Measurements from ENCODE around the gene DUSP3. TPM values are rescaled to one million over a fixed set of nuclear protein-coding genes. Genes with fewer than 3 reads are reported as not detected.
"Not testable (repeated sequence)": the region's sequence is repeated elsewhere in the genome, so short reads cannot be mapped to it uniquely, and the experiment has no call there.

Gene DUSP3
- total RNA-seq, 6 donors from 2014 or later, result 58.7 to 122 (median 101) TPM

DNA sequence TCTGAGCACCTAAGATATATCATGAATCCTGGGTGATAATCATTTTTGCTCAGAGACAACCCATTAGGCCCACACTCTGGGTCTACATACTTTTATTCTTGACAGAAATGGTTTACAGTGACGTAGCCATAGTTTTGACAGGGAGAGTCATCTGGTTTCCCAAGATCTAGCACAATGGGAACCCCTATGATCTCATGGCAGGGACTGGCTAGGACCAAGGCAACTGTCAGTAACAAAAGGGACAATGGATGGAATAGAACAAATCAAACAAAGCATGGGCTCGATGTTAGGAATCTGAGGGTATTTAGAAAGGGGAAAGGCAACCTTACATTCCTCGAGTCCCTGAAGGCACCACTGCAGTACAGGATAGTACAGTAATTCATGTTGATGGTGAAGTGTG is 22.0 kb upstream of the DUSP3 start:
- Histone ChIP-seq H3K27me3 (no peaks in the 10 kb centered on the region), H3K36me3 (peaks cover 0 to 23% (median 2%) of the 10 kb centered on the region in 4 donors), H3K4me3 (no peak overlapping the region), H3K9me3 (no peaks in the 10 kb centered on the region), H3K27ac (no peak overlapping the region), H3K4me1 (peaks cover 0 to 5% (median 1%) of the 10 kb centered on the region in 4 donors)
- no peak for ATAC-seq (ENCODE audit: low FRiP score in 2 of 2)
- no peak for TF ChIP-seq EP300 (IDR thresholded peaks at IDR 0.05)
- TF ChIP-seq POLR2A (IDR thresholded peaks at IDR 0.05), result no peak
- TF ChIP-seq, protein P1, sequence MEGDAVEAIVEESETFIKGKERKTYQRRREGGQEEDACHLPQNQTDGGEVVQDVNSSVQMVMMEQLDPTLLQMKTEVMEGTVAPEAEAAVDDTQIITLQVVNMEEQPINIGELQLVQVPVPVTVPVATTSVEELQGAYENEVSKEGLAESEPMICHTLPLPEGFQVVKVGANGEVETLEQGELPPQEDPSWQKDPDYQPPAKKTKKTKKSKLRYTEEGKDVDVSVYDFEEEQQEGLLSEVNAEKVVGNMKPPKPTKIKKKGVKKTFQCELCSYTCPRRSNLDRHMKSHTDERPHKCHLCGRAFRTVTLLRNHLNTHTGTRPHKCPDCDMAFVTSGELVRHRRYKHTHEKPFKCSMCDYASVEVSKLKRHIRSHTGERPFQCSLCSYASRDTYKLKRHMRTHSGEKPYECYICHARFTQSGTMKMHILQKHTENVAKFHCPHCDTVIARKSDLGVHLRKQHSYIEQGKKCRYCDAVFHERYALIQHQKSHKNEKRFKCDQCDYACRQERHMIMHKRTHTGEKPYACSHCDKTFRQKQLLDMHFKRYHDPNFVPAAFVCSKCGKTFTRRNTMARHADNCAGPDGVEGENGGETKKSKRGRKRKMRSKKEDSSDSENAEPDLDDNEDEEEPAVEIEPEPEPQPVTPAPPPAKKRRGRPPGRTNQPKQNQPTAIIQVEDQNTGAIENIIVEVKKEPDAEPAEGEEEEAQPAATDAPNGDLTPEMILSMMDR (IDR thresholded peaks at IDR 0.05), result no peak
- TF ChIP-seq POLR2AphosphoS5 (IDR thresholded peaks at IDR 0.05), result no peak
- DNase-seq, result no peak
- 81 to 94% methylated on average over 3 of the region's 3 CpGs for WGBS, 2 donors

DNA sequence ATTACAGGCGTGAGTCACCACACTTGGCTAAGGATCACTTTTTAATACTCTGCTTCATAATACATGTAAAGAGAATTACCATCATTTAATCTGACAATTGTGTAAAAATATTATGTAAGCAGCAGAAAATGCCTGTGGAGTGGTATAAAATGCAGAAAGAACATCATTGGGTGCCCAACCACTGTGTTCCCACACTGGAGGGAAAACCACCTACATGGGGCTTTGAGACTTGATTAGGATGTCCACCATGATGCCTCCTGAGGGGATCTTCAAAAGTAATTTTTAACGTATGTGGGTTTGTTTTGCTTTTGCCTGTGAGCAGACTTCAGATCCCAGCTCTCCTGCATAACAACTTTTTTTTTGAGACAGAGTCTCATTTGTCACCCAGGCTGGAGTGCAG is 20.3 kb upstream of the DUSP3 start:
- TF ChIP-seq POLR2A (IDR thresholded peaks at IDR 0.05) (no peak), POLR2AphosphoS5 (IDR thresholded peaks at IDR 0.05) (no peak), EP300 (IDR thresholded peaks at IDR 0.05) (no peak)
- TF ChIP-seq, protein P1 (IDR thresholded peaks at IDR 0.05), result no peak
- Histone ChIP-seq H3K4me3 (no peak overlapping the region), H3K36me3 (peaks cover 0 to 17% (median 2%) of the 10 kb centered on the region in 4 donors), H3K27ac (no peak overlapping the region), H3K4me1 (peaks cover 0 to 5% (median 1%) of the 10 kb centered on the region in 4 donors), H3K27me3 (no peaks in the 10 kb centered on the region), H3K9me3 (no peaks in the 10 kb centered on the region)
- ATAC-seq (ENCODE audit: low FRiP score in 2 of 2) (no peak), DNase-seq (no peak)
- 88 to 97% methylated on average over 2 of the region's 2 CpGs for WGBS, 2 donors

DNA sequence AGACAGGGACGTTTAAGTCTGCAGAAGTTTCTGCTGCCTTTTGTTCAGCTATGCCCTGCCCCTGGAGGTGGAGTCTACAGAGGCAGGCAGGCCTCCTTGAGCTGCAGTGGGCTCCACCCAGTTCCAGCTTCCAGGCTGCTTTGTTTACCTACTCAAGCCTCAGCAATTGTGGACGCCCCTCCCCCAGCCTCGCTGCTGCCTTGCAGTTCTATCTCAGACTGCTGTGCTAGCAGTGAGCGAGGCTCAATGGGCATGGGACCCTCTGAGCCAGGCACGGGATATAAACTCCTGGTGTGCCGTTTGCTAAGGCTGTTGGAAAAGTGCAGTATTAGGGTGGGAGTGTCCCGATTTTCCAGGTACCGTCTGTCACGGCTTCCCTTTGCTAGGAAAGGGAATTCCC is 19.2 kb upstream of the DUSP3 start:
- H3K4me1 ChIP-seq; ATAC-seq (ENCODE audit: low FRiP score in 2 of 2); H3K9me3 ChIP-seq; H3K36me3 ChIP-seq; H3K27me3 ChIP-seq; H3K27ac ChIP-seq; H3K4me3 ChIP-seq: not testable (repeated sequence)
- peak in 1 of 2 donors; percentile 67 for DNase-seq
- 52 to 60% methylated on average over 3 to 9 of the region's 9 CpGs for WGBS, 2 donors

DNA sequence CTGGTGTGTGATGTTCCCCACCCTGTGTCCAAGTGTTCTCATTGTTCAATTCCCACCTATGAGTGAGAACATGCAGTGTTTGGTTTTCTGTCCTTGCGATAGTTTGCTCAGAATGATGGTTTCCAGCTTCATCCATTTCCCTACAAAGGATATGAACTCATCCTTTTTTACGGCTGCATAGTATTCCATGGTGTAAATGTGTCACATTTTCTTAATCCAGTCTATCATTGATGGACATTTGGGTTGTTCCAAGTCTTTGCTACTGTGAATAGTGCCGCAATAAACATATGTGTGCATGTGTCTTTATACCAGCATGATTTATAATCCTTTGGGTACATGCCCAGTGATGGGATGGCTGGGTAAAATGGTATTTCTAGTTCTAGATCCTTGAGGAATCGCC is 13.9 kb upstream of the DUSP3 start:
- not testable (repeated sequence) for H3K36me3 ChIP-seq

DNA sequence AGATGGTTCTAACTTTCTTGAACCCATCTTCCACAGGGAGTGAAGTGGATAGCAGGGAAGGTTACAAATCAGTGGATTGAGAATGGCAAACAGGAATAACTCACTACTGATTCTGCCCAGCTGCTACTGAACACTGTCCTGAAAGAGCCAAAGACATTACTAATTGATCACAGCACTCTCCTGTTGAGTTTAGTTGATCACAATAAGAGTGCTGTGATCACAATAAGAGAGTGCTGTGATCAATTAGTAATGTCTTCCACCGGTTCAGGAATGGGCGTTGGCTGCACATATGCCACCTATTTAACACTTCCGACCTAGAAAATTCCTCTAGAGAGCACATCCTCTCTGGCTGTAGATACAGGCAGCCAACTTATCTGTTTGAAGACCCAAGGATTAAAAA is 12.8 kb upstream of the DUSP3 start:
- no peak for TF ChIP-seq POLR2AphosphoS5 (IDR thresholded peaks at IDR 0.05)
- no peak for TF ChIP-seq POLR2A (IDR thresholded peaks at IDR 0.05)
- TF ChIP-seq, protein P1 (IDR thresholded peaks at IDR 0.05), result no peak
- H3K9me3 ChIP-seq, result no peaks in the 10 kb centered on the region
- H3K36me3 ChIP-seq, result no peaks in the 10 kb centered on the region
- DNase-seq (no peak), ATAC-seq (ENCODE audit: low FRiP score in 2 of 2) (no peak)
- H3K4me1 ChIP-seq, result peaks cover 0 to 2% (median 0%) of the 10 kb centered on the region in 4 donors
- H3K27me3 ChIP-seq, result no peaks in the 10 kb centered on the region
- WGBS, 2 donors, result 20 to 41% methylated on average over 3 of the region's 3 CpGs
- no peak overlapping the region for H3K27ac ChIP-seq
- no peak overlapping the region for H3K4me3 ChIP-seq

More for the DNA sequence above, 13.9 kb upstream of the DUSP3 start:
- not testable (repeated sequence) for H3K27me3 ChIP-seq; H3K4me3 ChIP-seq; ATAC-seq (ENCODE audit: low FRiP score in 2 of 2); H3K27ac ChIP-seq; DNase-seq; H3K9me3 ChIP-seq; H3K4me1 ChIP-seq
- 78 to 96% methylated on average over 3 to 4 of the region's 4 CpGs for WGBS, 2 donors

DNA sequence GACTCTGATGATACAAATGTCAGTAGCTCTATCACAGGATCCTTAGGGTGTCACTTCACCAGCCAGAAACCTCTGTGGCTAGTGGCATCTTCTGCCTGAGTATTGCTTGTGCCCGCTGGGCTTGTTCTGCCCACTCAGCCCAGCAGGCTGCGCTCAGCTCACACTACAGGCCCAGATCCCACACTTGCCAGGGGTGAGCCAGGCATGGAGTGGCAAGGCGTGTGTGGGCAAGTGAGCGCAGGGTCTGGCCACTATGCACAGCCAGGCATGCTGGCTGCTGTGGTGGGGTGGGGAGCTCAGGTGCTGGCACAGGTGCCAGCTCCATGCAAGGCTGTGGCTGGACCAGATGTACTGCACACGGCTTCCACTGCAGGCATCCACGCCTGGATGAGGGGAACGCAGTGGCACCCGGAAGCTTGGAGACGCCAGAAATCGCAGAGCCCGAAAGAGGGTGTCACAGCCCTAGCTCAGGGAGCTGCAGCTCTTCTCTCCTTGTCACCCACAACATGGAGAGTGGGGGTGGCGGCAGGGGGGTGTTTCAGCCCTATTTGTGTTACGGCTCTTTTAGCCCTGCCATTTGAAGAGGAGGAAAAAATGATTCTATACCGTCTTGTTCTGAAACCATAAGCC is 11.6 kb upstream of the DUSP3 start:
- peaks cover 0 to 2% (median 0%) of the 10 kb centered on the region in 4 donors for H3K4me1 ChIP-seq
- H3K4me3 ChIP-seq, result no peak overlapping the region
- no peak overlapping the region for H3K27ac ChIP-seq
- no peaks in the 10 kb centered on the region for H3K27me3 ChIP-seq
- DNase-seq (no peak), ATAC-seq (ENCODE audit: low FRiP score in 2 of 2) (peak in 1 of 2 donors; percentile 40)
- WGBS, 2 donors, result 92 to 94% methylated on average over 7 to 14 of the region's 14 CpGs
- no peaks in the 10 kb centered on the region for H3K9me3 ChIP-seq
- no peaks in the 10 kb centered on the region for H3K36me3 ChIP-seq
- no peak for TF ChIP-seq POLR2AphosphoS5 (IDR thresholded peaks at IDR 0.05)
- no peak for TF ChIP-seq EP300 (IDR thresholded peaks at IDR 0.05)
- TF ChIP-seq, protein P1 (IDR thresholded peaks at IDR 0.05), result peak in 2 of 6 experiments; percentile 19 to 20
